Measurements from ENCODE around the gene TKT. TPM values are rescaled to one million over a fixed set of nuclear protein-coding genes. Genes with fewer than 3 reads are reported as not detected.

Gene TKT
- polyA plus RNA-seq, 2 of the 4 experiments (the other 2 are of a cell fraction), result 628 to 1,457 TPM

GRCh38 chr3:53194210-53195065 lies 61.4 kb downstream of the TKT start:
- Histone ChIP-seq H3K4me3 (no peak overlapping the region), H3K4me2 (no peak overlapping the region), H3K9me3 (no peaks in the 10 kb centered on the region), H3K4me1 (peaks cover 15% of the 10 kb centered on the region), H3K27ac (no peak overlapping the region)
- FAIRE-seq (no peak), DNase-seq (ENCODE audit: low read depth in 1 of 2, low spot score in 1 of 2) (no peak), ATAC-seq (peak; percentile 6 to 11; a peak in 3 of 6 replicates)
- ChIA-PET POLR2A (interaction anchor here (0.6 kb wide), 1 partner anchor 34 kb away, joined by 3 read pairs; no protein-coding TSS in a partner anchor), CTCF (interaction anchor here (0.7 to 4.9 kb wide), 10 partner anchors 18 to 93 kb away, joined by 3 to 106 read pairs (median 13); no protein-coding TSS in a partner anchor)
- no peak for TF ChIP-seq POLR2AphosphoS2 (conservative IDR thresholded peaks at IDR 0.05; ENCODE audit: low read length)
- TF ChIP-seq, protein P1, sequence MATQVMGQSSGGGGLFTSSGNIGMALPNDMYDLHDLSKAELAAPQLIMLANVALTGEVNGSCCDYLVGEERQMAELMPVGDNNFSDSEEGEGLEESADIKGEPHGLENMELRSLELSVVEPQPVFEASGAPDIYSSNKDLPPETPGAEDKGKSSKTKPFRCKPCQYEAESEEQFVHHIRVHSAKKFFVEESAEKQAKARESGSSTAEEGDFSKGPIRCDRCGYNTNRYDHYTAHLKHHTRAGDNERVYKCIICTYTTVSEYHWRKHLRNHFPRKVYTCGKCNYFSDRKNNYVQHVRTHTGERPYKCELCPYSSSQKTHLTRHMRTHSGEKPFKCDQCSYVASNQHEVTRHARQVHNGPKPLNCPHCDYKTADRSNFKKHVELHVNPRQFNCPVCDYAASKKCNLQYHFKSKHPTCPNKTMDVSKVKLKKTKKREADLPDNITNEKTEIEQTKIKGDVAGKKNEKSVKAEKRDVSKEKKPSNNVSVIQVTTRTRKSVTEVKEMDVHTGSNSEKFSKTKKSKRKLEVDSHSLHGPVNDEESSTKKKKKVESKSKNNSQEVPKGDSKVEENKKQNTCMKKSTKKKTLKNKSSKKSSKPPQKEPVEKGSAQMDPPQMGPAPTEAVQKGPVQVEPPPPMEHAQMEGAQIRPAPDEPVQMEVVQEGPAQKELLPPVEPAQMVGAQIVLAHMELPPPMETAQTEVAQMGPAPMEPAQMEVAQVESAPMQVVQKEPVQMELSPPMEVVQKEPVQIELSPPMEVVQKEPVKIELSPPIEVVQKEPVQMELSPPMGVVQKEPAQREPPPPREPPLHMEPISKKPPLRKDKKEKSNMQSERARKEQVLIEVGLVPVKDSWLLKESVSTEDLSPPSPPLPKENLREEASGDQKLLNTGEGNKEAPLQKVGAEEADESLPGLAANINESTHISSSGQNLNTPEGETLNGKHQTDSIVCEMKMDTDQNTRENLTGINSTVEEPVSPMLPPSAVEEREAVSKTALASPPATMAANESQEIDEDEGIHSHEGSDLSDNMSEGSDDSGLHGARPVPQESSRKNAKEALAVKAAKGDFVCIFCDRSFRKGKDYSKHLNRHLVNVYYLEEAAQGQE (IDR thresholded peaks at IDR 0.05), result no peak
- TF ChIP-seq HOXA7 (CRISPR knock-in tag; IDR thresholded peaks at IDR 0.05), result no peak
- no peak for TF ChIP-seq JUNB (IDR thresholded peaks at IDR 0.05)
- no peak for TF ChIP-seq MAFK (IDR thresholded peaks at IDR 0.05; ENCODE audit: partially characterized antibody)
- no peak for TF ChIP-seq NFE2L2 (conservative IDR thresholded peaks at IDR 0.05; ENCODE audit: low read length)
- no peak for TF ChIP-seq E2F6 (IDR thresholded peaks at IDR 0.05; ENCODE audit: borderline replicate concordance, low read depth)
- no peak for TF ChIP-seq KDM5A (IDR thresholded peaks at IDR 0.05)
- TF ChIP-seq PHF8 (IDR thresholded peaks at IDR 0.05; ENCODE audit: borderline replicate concordance, low read depth), result no peak
- no peak for TF ChIP-seq BCL3 (IDR thresholded peaks at IDR 0.05)
- TF ChIP-seq, protein P2, sequence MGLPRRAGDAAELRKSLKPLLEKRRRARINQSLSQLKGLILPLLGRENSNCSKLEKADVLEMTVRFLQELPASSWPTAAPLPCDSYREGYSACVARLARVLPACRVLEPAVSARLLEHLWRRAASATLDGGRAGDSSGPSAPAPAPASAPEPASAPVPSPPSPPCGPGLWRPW (IDR thresholded peaks at IDR 0.05), result no peak
- TF ChIP-seq HEYL (CRISPR knock-in tag; IDR thresholded peaks at IDR 0.05), result no peak
- TF ChIP-seq ELK1 (IDR thresholded peaks at IDR 0.05; ENCODE audit: low read depth, low read length), result no peak
- WGBS (ENCODE audit: missing lambda C conversion rate), result 79% methylated on average over 12 of the region's 14 CpGs

GRCh38 chr3:53193466-53194209 lies 62.2 kb downstream of the TKT start:
- TF ChIP-seq TFCP2L1 (CRISPR knock-in tag; IDR thresholded peaks at IDR 0.05), result no peak
- no peak for TF ChIP-seq MAZ (IDR thresholded peaks at IDR 0.05; ENCODE audit: borderline replicate concordance, low read depth, low read length)
- no peak for TF ChIP-seq HMGXB4 (CRISPR knock-in tag; IDR thresholded peaks at IDR 0.05; ENCODE audit: borderline replicate concordance)
- TF ChIP-seq ZNF302 (CRISPR knock-in tag; IDR thresholded peaks at IDR 0.05), result no peak
- TF ChIP-seq HDAC2 (IDR thresholded peaks at IDR 0.05), result no peak
- ChIA-PET POLR2A (no interaction called here), CTCF (interaction anchor here (0.9 to 4.9 kb wide), 4 partner anchors 58 to 81 kb away, joined by 4 to 106 read pairs (median 5); no protein-coding TSS in a partner anchor)
- no peak overlapping the region for H3K27ac ChIP-seq
- 89% methylated on average over 11 of the region's 11 CpGs for WGBS (ENCODE audit: missing lambda C conversion rate)
- peak; percentile 2 to 3; a peak in 2 of 6 replicates for ATAC-seq
- H3K9me3 ChIP-seq, result no peaks in the 10 kb centered on the region
- H3K4me3 ChIP-seq, result no peak overlapping the region
- no peak overlapping the region for H3K4me2 ChIP-seq
- peaks cover 15% of the 10 kb centered on the region for H3K4me1 ChIP-seq
- no peak for DNase-seq (ENCODE audit: low read depth in 1 of 2, low spot score in 1 of 2)
- no peak for FAIRE-seq

Data from A549 (cell line).